H9 (cell line): ENCODE results near the gene INO80B. TPM values are rescaled to one million over a fixed set of nuclear protein-coding genes. Genes with fewer than 3 reads are reported as not detected.

Experiments used
- DNase-seq: peaks from one replicate; pipeline ENCODE4 v3.0.0-alpha.2; 2017
- H2AFZ ChIP-seq: one replicate; pipeline ENCODE4 v1.6.1; 2013; ENCODE audit warnings: mild to moderate bottlenecking, low read length, control low read depth, moderate library complexity
- H2AK5ac ChIP-seq: 2 replicates; pipeline ENCODE4 v1.6.1; 2013; ENCODE audit warnings: low read length, control low read depth, mixed read lengths; ENCODE audit not compliant: insufficient read length
- H2BK120ac ChIP-seq: one replicate; pipeline ENCODE4 v1.6.1; 2013; ENCODE audit warnings: low read depth, mild to moderate bottlenecking, low read length, control low read depth, inconsistent platforms; ENCODE audit not compliant: poor library complexity, severe bottlenecking
- H2BK12ac ChIP-seq: 2 replicates; pipeline ENCODE4 v1.6.1; 2013; ENCODE audit warnings: low read length, control low read depth, mixed read lengths, low read depth; ENCODE audit not compliant: insufficient read length
- H2BK15ac ChIP-seq: 2 replicates; pipeline ENCODE4 v1.6.1; 2013; ENCODE audit warnings: low read depth, low read length, control low read depth
- H2BK20ac ChIP-seq: one replicate; pipeline ENCODE4 v1.6.1; 2013; ENCODE audit warnings: low read depth, mild to moderate bottlenecking, low read length, control low read depth, inconsistent platforms; ENCODE audit not compliant: poor library complexity, severe bottlenecking
- H2BK5ac ChIP-seq: 2 replicates; pipeline ENCODE4 v1.6.1; 2013; ENCODE audit warnings: low read length, control low read depth, mixed read lengths; ENCODE audit not compliant: insufficient read length
- H3K14ac ChIP-seq: 2 replicates; pipeline ENCODE4 v1.6.1; 2013; ENCODE audit warnings: low read length, control low read depth; ENCODE audit not compliant: insufficient read depth
- H3K18ac ChIP-seq: 2 replicates; pipeline ENCODE4 v1.6.1; 2013; ENCODE audit warnings: low read depth, mild to moderate bottlenecking, mixed read lengths, low read length, control low read depth; ENCODE audit not compliant: insufficient read length
- H3K23ac ChIP-seq: 2 replicates; pipeline ENCODE4 v1.6.1; 2013; ENCODE audit warnings: low read length, control low read depth, mixed read lengths, low read depth; ENCODE audit not compliant: insufficient read length
- H3K23me2 ChIP-seq: 2 replicates; pipeline ENCODE4 v1.6.1; 2013; ENCODE audit warnings: low read depth, mild to moderate bottlenecking, mixed read lengths, low read length, control low read depth; ENCODE audit not compliant: insufficient read length, poor library complexity, severe bottlenecking
- H3K27ac ChIP-seq: 2 replicates; pipeline ENCODE4 v1.5.1; 2013; ENCODE audit warnings: low read length, control low read depth, mixed read lengths, low read depth; ENCODE audit not compliant: insufficient read length
- H3K27me3 ChIP-seq: 2 replicates; pipeline ENCODE4 v1.6.1; 2013; ENCODE audit warnings: low read length, control low read depth, inconsistent platforms; ENCODE audit not compliant: insufficient read depth
- H3K4ac ChIP-seq: 2 replicates; pipeline ENCODE4 v1.6.1; 2013; ENCODE audit warnings: low read depth, mild to moderate bottlenecking, control low read depth, inconsistent platforms, low read length, moderate library complexity
- H3K4me1 ChIP-seq: 2 replicates; pipeline ENCODE4 v1.6.1; 2013; ENCODE audit warnings: low read length, control low read depth, inconsistent platforms; ENCODE audit not compliant: insufficient read depth
- H3K4me2 ChIP-seq: 2 replicates; pipeline ENCODE4 v1.6.1; 2013; ENCODE audit warnings: low read length, control low read depth, mixed read lengths; ENCODE audit not compliant: insufficient read length, insufficient read depth
- H3K56ac ChIP-seq: 2 replicates; pipeline ENCODE4 v1.6.1; 2013; ENCODE audit warnings: low read depth, mild to moderate bottlenecking, mixed read lengths, low read length, control low read depth; ENCODE audit not compliant: insufficient read length
- H3K79me1 ChIP-seq: 2 replicates; pipeline ENCODE4 v1.6.1; 2013; ENCODE audit warnings: low read depth, mild to moderate bottlenecking, moderate library complexity, low read length, control low read depth, inconsistent platforms; ENCODE audit not compliant: insufficient read depth, poor library complexity, severe bottlenecking
- H3K79me2 ChIP-seq: 2 replicates; pipeline ENCODE4 v1.6.1; 2013; ENCODE audit warnings: low read length, control low read depth, inconsistent platforms; ENCODE audit not compliant: insufficient read depth
- H3K9ac ChIP-seq: 2 replicates; pipeline ENCODE4 v1.6.1; 2013; ENCODE audit warnings: low read length, control low read depth, mixed read lengths; ENCODE audit not compliant: insufficient read length; ENCODE audit errors: extremely low read depth
- H3K9me3 ChIP-seq: one replicate; pipeline ENCODE4 v1.6.1; 2013; ENCODE audit warnings: low read depth, low read length, inconsistent platforms; ENCODE audit not compliant: control insufficient read depth
- H3T11ph ChIP-seq: one replicate; pipeline ENCODE4 v1.6.1; 2013; ENCODE audit warnings: mild to moderate bottlenecking, low read length, control low read depth, inconsistent platforms
- H4K20me1 ChIP-seq: one replicate; pipeline ENCODE4 v1.6.1; 2013; ENCODE audit not compliant: control insufficient read depth, insufficient read length, insufficient read depth
- H4K5ac ChIP-seq: 2 replicates; pipeline ENCODE4 v1.6.1; 2013; ENCODE audit warnings: low read depth, mild to moderate bottlenecking, mixed read lengths, low read length, control low read depth; ENCODE audit not compliant: insufficient read length
- H4K8ac ChIP-seq: replicated peaks from 2 replicates; pipeline ENCODE4 v1.6.1; 2013; ENCODE audit warnings: low read length, control low read depth, mixed read lengths, low read depth; ENCODE audit not compliant: insufficient read length
- H4K91ac ChIP-seq: 2 replicates; pipeline ENCODE4 v1.6.1; 2013; ENCODE audit warnings: low read depth, mild to moderate bottlenecking, moderate library complexity, mixed read lengths, low read length, control low read depth; ENCODE audit not compliant: insufficient read length
- H3K27ac Mint-ChIP-seq, 3 experiments: 2 replicates in 2 of 3; 3 replicates in 1 of 3; pipeline ENCODE4 v1.8.0; 2020 to 2021; ENCODE audit warnings: mixed read lengths in 3 of 3, mild to moderate bottlenecking in 1 of 3, moderate library complexity in 1 of 3
- H3K27me3 Mint-ChIP-seq: 2 replicates; pipeline ENCODE4 v1.8.0; 2021; ENCODE audit warnings: low read depth, mild to moderate bottlenecking, moderate library complexity, mixed read lengths
- H3K36me3 Mint-ChIP-seq, 3 experiments: 2 replicates in 2 of 3; 3 replicates in 1 of 3; pipeline ENCODE4 v1.8.0; 2020 to 2021; ENCODE audit warnings: low read depth in 3 of 3, mixed read lengths in 3 of 3; ENCODE audit not compliant: insufficient read depth in 1 of 3
- H3K4me1 Mint-ChIP-seq, 2 experiments: 2 replicates each; pipeline ENCODE4 v1.8.0; 2020; ENCODE audit warnings: mixed read lengths in 2 of 2
- H3K4me3 Mint-ChIP-seq, 2 experiments: 2 replicates in 1 of 2; 3 replicates in 1 of 2; pipeline ENCODE4 v1.8.0; 2020 to 2021; ENCODE audit warnings: mild to moderate bottlenecking in 2 of 2, mixed read lengths in 2 of 2, moderate library complexity in 1 of 2
- H3K9me3 Mint-ChIP-seq, 2 experiments: 2 replicates in 1 of 2; 3 replicates in 1 of 2; pipeline ENCODE4 v1.8.0; 2020; ENCODE audit warnings: mild to moderate bottlenecking in 2 of 2, mixed read lengths in 2 of 2, moderate library complexity in 1 of 2
- CTCF ChIP-seq: fragments of 200-600 bp; sonication (generic); conservative IDR thresholded peaks from 3 replicates; pipeline ENCODE4 v1.8.0; 2021; ENCODE audit warnings: antibody characterized with exemption, mild to moderate bottlenecking
- whole genome bisulfite sequencing: extraction: QIAGEN DNeasy Blood & Tissue Kit; methylation state at CpG from one replicate; pipeline ENCODE4 v1.1.7; 2013; ENCODE audit warnings: missing lambda C conversion rate, low lambda C conversion rate, mixed read lengths; ENCODE audit not compliant: insufficient read length; ENCODE audit errors: extremely low coverage; 5-methylcytosine and 5-hydroxymethylcytosine counted together
- total RNA-seq: library from RNA; stranded (reverse); gene quantifications from 2 replicates; pipeline ENCODE4 v1.2.1, GENCODE V29; 2021

INO80B gene
- total RNA-seq, 1 experiment from 2014 or later = 17.6 TPM

- Histone ChIP-seq H2BK12ac (no peak overlapping the region), H3K27me3 (no peaks in the 10 kb centered on the region), H2BK120ac (no peak overlapping the region), H4K8ac (no peak overlapping the region), H3T11ph (no peak overlapping the region), H3K4me1 (peaks cover 3% of the 10 kb centered on the region; the same call in 1 of the 2 replicates), H3K27ac (no peak overlapping the region), H2AFZ (no peak overlapping the region), H4K20me1 (no peaks in the 10 kb centered on the region), H4K5ac (no peak overlapping the region), H3K9me3 (no peaks in the 10 kb centered on the region), H3K79me2 (peaks cover 21% of the 10 kb centered on the region; the same call in 1 of the 2 replicates), H3K4ac (no peak overlapping the region), H3K56ac (no peak overlapping the region), H2BK20ac (no peak overlapping the region), H3K79me1 (peaks cover 7% of the 10 kb centered on the region), H2BK5ac (no peak overlapping the region), H3K18ac (no peak overlapping the region), H3K4me2 (no peak overlapping the region), H3K9ac (no peak overlapping the region), H4K91ac (no peak overlapping the region), H3K14ac (no peak overlapping the region), H2AK5ac (no peak overlapping the region), H3K23ac (no peak overlapping the region), H3K23me2 (peaks cover 11% of the 10 kb centered on the region), H2BK15ac (no peak overlapping the region)
- Mint-ChIP-seq H3K27me3 (no peaks in the 10 kb centered on the region; the same call in 1 of the 2 replicates), H3K4me1 (peaks cover 31 to 40% of the 10 kb centered on the region in 2 experiments), H3K27ac (peak overlapping the region in 2 of 3 experiments; percentile 48 to 62; a peak in 4 of 7 replicates), H3K4me3 (peak overlapping the region; percentile 19 to 95; a peak in 4 of 5 replicates), H3K9me3 (no peaks in the 10 kb centered on the region), H3K36me3 (peaks cover 13 to 39% (median 28%) of the 10 kb centered on the region in 3 experiments)
- WGBS = no CpG with 5 or more reads among the region's 1 CpG
- DNase-seq = no peak
- TF ChIP-seq CTCF = no peak; the same call in 2 of the 3 replicates
Observed at GRCh38 chr2:74438248-74438647, 16.6 kb upstream of the INO80B start.
